HG03060 (cell line): ENCODE results near the gene C1orf174.
A peak's percentile ranks its signal among the peaks of the same experiment; 100 is the strongest.

Experiments
- ATAC-seq: cut with Tn5 transposase; IDR thresholded peaks from one replicate; pipeline ENCODE4 v1.9.1; 2021; ENCODE audit warnings: low read depth, moderate number of reproducible peaks; ENCODE audit not compliant: unreplicated experiment

C1orf174 gene

DNA sequence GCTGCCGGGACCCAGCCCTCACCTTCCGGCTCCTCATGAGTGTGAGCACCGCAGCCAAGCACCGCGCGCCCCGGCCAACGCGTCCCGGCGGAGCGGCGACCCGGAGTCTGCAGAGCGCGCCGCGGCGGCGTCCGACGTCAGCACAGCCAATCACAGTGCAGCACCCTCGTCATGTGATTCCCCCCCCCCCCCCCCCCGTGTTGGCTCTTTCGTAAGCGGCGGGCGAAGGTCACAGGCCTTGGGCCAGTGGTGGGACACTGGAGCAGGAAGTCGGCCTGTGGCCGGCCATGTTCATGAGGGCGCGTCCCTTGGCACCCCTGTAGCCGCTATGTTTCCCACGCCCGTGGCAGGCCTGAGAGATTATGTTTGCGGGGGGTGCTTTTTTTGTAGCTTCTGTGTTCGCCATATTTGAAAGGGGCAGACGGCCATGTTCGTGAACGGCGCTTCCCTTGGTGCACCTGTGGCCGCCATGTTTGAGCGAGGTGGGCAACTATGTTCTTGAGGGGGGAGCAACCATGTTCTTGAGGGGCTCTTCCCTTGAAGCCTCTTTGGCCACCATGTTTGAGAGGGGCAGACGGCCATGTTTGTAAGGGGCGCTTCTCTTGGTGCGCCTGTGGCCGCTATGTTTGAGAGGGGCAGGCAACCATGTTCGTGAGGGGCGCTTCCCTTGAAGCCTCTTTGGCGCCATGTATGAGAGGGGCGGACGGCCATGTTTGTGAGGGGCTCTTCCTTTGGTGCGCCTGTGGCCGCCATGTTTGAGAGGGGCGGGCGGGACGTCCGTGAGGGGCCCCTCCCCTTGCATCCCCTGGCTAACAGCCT, at the start of gene C1orf174:
C1orf174 (minus strand) TSS at position 123 of the 819 bp plus-strand sequence; CDS start at position 37, 86 bp downstream.
- peak; percentile 50 for ATAC-seq

DNA sequence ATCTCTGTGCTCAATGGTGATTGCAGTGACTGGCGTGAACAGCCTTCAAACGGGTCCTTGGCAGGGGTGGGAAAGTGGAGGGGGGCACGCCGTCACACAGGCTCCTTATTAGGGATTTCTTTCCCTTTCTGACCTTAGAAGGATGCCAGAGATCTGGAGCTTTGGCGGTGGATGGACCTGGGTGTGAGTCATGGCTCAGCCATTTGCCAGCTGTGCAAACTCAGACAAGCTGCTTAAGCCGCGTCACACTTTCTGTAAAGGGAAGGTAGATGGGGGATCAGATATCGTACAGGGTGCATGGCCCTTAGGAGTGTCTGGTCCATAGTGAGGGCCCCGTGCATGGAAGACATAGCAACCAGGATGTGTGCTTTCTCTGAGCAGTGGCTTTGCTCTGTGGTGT, 48.3 kb upstream of the C1orf174 start:
- ATAC-seq: no peak

DNA sequence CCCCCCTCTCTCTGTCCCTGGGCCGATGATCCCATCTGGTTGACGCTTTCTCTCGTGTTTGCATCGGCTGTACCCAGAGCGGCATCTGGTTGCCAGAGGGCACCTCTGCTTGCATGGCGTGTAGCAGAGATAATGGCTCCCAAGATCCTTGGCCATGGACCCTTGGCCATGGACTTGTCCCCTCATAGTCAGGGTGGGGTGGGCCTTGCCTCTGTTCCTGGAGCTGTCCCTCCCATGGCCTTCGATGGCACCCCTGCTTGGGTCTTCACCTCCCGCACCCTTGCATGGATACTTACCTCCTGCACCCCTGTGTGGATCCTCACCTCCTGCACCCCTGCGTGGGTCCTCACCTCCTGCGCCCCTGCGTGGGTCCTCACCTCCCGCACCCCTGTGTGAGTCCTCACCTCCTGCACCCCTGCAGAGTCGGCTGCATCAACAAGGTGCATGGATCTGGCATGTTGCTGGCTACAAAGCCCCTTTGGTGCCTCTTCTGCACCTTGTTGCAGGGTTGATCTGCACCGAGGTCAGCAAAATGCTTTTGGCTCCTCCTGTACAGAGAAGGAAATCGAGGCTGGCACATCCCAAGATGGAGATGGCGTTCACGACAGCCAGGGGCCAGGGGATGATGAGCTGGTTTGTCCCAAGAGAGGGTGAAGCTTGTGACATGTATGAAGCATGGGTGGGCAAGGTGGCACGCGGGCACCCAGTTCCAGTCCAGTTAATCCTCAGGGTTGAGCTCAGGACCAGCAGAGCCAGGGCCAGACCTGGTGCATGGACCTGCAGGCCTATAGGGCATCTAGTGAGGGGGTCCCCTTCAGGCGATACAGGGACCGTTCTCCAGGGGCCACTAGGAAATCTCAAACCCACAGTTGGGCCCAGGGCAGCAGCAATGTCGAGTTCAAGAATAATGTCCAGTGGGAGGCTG, 46.1 kb upstream of the C1orf174 start:
- ATAC-seq: no peak

DNA sequence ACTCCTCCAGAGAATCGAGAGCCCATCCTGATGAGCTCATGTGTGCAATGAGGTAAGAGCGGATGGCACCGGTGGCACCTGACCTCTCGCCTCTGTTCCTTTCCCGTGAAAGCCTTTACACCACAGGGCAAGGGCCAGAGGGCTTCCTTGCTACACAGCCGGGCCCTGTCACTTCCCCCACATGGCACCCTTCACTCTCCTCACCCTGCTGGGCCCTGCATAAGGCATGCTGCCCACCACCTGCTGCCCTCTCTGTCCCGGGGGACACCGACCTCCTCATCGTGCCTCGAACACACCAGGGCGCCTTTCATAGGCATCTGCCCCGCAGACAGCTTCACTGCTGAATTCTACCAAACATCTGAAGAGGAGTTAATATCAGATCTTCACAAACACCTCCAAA, 45.1 kb upstream of the C1orf174 start:
- ATAC-seq: no peak

DNA sequence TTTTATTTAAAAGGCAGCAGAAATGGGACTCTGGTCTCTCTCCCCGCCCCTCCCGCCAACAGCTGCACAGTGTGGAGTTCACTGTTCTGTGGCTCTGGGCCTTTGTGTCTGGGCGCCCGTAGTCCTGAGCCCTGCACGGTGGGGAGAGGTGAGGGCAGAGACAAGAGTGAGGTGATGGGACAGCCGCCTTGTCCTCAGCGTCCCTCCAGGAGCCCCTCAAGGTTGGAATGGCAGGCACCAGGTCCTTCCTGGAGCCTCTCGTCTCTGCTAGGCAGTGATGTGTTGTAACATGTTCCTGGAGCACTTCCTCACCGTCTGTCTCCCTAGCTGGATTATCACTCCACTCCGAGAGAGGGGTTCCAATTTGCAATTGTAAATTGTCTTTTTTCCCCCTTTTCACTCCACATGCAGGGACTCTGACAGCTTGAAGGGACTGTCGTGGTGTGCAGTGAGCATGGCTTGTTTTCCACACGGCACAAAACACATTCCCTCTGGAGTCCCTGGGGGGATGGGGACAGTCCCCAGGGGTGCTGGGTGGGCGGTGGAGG, 44.6 kb upstream of the C1orf174 start:
- no peak for ATAC-seq

DNA sequence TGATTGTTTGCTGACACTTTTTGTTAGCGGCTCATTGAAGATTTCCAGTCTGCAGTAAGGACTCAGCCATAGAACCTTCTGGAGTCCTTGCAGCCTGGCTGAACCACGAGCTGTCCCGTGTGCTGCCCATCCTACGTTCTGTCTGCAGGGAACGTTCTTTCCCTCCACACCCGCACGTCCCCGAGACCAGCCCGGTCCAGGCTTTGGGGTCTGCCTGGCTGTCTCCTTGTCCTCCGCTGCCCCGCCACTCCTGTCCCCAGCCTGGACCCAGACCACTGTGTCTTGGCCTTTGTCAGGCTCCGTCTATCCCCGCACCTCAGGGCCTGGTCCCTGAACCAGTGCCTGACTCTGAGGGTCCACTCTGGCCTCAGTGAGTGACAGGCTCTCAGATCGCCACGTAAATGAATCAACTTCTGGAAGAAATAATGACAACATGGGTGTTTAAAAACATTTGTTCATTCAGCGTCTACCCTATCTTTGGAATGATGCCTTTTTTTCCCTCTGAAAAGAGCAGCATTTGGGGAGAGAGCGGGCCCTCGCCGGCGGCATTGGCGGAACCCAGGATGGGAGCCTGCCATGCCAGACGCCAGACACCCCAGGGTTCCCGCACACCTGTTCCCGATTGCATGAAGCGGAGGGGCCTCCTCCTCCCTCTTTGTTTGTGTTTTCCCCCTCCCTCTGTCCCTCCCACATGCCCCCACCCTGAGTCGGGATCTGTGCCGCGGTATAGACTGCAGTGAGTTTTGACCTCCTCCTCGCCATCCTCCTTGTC, 43.9 kb upstream of the C1orf174 start:
- ATAC-seq: no peak

DNA sequence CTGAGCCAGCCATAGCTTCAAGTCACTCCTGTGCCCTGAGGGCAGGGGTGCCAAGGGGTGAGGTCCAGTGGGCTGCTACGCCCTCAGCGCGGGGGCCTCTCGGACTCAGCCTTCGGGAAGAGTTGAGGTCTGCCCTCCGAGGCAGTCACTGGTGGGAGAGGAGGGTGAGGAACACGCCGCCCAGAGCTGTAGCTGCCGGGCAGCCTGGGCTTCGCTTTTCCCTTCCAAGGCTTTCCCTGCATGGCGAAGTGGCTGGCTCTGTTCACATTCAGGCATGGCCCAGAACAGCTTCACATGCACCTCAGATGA, 43.0 kb upstream of the C1orf174 start:
- no peak for ATAC-seq

DNA sequence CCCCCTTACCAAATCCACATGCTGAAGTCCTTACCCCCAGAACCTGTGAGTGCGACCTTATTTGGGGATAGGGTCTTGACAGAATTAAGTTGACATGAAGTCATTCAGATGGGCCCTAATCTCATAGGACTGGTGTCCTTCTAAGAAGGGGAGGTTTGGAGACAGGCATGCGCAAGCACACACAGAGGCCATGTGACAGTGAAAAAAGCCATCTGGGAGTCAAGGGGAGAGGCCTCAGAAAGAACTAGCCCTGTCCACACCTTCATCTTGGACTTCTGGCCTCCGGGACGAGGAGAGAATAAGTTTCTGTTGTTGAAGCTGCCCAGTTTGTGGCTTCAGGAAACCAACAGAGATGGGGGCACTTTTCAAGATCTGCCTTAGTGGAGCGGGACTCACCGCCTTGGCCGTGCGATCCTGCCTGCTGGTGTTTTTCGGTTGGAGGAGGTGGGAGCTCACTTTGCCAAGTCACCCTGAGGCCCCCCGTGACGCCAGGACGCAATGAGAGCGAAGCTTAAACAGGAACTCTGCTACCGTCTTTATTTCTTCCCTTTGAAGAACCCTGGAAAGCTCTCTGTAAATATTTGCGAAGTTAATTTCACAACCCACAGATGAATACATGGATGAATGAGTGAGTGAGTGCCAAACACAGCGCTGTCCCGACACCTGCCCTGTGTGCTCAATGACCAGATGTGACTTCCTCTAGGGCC, 42.5 kb upstream of the C1orf174 start:
- no peak for ATAC-seq

DNA sequence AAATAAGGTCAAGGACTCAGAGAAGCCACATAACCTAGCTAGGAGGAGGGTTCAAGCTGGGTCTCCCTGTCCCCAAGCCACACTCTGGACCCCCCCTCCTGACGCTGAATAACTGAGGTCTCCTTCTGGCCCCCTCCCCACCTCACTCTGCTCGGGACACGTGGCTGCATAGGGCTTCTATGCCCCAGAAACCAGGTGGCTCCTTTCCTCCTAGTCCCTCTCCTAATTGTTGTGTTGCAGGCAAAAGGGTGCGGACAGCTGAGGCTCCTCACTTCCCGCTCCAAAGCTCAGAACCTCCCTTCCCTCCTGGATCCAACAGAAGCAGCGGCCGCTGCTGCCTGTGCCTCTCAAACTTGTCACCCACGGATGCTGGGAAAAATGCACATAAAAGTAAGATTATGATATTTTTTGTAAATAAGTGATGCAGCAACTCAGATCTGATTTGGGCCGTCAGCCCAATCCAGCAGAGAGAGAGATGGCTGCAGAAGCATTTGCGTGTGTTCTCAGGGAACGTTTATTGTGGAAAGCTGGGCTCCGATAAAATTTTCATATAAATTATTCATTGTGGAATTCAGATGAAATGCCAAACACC, 40.8 kb upstream of the C1orf174 start:
- no peak for ATAC-seq

DNA sequence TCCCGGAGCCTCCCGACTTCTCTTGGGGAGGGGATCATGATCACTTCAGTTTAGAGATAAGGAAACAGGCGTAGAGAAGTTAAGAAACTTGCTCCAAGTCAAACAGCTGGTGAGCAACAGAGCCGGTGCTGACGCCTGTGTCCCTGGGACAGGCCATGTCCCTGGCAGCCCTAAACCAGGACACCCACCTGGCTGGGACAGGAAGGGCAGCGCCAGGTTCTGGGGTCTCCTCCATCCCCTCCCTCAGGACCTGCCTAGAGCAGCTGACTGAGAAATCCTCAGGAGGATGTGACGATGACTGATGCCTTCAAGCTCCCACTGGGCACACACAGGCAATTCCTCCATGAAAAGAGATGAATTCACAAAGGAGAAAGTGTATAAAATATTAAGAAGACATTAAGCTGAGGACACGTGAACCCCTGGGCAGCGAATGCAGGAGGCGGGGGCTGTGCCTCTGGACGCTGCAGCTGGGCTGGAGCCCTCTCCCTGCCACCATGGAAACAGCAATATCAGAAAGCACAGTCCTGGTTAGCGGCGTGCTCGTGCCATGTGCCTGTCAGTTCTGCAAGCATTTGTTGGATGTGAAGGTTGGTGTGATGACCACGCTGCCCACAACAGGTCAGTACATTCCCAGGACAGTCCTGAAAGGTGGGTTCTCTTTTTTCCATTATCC, 40.1 kb upstream of the C1orf174 start:
- no peak for ATAC-seq

DNA sequence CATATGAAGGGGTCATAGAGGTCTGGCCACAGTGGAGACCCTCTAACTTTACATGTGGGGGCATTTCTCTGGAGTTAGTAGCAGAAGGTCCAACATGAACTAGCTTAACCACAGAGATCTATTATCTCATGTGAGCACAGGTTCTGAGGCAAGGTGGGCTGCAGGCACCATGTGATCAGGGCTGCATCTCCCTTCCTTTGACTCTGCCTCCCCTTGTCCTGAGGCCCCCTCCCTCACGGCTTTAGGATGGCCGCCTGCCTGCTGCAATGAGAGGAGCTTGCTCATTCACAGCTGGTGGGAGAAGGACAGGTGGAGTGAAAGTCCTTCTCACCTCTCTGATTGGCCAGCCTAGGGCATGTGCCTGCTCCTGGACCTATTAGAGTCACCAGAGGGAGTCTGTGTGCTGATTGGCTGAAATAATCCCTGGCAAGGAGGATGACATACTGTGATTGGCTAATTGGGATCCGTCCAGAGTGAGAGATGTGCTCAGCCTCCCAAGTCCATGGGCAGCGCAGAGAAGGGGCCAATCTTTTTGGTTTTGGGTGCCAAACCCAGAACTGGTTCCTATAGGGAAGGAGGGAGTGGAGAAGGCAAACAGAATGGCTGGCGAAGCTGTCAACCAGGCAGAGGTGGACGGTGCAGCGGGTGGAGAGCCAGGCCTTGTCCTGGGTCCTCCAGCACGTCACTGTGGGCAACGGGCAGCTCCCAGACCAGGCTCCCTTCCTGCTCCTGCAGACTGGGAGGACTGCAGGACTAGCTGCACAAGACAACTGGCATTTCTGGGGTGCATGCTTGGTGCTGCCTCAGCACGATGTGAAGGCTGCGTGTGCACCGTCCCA, 39.4 kb upstream of the C1orf174 start:
- ATAC-seq: no peak

DNA sequence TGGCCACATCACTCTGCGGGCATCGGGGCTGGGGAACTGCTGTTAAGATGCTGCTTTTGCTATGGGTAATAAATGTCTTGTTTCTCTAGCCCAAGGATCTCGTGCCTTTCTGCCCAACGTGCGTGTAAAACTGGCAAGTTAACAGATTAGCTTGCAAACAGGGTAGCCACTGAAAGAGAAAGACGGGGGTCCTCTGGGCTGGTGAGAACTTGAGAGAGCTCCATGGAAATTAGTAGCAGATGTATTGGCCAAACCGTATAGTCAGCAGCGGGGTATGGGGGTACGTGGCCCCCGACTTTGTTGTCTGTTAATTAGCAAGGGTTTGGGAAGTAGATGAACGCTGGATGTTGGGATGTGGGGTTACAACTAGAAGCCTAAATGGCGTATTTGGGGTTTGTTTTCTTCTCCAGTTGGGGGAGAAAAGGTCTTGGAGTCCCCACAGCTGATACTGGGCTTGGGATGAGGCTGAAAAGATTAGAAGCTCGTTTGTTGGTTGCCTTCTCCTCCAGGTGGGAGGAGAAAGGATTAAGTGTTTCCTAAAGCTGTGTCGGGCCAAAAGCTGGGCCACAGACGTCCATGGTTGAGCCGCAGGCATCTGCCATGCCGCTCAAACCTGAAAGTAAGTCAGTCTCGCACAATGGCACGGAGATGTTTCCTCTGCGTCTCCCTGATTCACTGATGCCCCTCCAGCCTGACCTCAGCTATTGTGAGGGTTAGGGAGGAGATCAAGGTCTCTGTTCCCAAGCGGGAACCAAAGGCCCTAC, 32.3 kb upstream of the C1orf174 start:
- no peak for ATAC-seq

DNA sequence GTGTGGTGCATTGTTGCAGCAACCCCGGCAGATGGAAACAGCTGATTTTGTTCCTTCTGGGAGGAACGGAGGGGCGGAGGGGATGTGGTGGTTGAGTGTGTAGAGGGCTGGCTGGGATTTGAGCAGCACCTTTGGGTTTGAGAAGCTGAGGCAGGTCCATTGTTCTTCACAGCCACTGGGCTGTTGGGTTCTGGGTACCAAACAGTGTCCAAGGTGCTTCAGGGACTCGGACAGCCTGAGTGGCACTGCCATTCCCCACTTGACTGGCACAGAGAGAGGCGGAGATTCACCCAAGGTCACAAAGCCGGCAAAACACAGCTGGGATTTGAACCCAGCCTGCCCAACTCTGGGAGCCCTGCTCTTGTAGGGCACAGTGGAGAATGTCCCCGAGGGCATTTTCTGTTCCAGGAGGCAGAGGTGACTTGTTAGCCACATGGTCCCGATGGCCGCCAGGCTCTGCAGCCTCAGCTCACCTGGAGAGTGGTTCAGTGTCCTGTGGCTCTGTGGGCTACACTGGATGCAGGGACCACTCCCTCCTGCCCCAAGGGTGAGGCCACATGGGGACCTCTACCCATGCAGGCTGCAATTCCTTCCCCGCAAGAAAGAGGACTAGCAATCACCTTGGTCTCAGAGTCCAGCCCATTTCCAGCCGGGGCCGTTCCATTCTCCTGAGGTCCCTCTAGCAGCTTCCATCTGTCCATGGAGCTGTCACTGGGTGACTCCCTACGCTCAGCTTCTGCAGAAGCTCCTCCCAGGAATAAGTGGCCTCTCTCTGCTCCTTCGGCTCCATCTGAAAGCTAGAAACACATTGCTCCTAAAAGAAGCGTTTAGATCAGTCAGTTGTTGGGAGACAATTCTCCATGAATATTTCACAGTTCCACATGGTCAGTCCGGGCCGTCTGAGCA, 31.2 kb upstream of the C1orf174 start:
- no peak for ATAC-seq

DNA sequence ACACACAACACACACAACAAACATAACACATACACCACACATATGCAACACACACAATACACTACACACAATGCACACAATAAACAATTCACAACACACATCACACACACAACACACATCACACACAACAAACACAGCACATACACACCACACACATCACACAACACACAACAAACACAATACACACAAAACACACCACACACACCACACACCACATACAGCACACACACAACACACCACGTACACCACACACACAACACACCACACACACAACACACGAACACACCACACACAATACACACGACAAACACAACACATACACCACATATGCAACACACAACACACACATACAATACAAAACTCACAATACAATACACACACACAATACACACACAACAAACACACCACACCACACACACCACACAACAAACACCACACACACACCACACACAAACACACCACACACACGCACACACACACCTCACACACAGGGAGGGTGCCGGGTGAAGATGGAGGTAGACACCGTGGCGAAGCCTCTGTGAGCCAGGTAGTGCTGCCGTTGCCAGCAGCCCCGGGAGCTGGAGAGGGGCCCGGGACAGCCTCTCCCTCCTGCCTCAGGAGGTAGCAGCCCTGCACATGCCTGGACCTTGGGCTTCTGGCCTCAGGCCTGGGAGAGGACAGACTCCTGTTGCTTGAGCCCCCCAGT, 30.4 kb upstream of the C1orf174 start:
- ATAC-seq: no peak

DNA sequence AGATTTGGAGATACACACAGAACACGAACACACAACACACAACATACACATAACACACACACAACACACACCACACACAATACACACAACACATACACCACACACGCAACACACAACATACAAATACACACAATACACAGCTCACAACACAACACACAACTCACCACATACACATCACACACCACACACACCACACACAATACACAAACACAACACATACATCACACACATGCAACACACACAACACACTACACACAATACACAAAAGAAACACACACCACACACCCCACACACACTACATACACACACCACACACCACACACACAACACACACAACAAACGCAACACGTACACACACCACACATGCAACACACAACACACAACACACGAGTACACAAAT, 29.1 kb upstream of the C1orf174 start:
- ATAC-seq: no peak

DNA sequence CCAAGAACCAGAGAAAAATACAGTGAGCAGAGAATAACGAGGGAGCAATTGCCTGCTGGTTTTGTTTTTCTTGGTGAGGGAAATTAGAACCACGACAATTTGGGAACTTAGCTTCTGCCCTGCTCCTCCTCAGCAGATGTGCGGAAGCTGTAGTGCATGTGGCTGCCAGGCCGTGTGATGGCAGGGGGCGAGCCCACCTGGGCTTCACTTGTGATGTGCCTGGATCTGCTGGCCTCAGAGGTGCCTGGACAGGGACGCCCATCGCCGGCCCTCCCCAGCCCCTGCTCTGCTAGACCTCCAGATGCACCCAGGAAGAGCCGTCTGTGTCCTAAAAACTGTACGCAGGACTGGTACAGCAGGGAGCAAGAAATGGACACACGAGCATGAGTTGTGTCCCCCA, 28.5 kb upstream of the C1orf174 start:
- ATAC-seq: no peak
